Panc1 (cell line): Measurements from ENCODE around the gene SCNN1B. TPM values are rescaled to one million over a fixed set of nuclear protein-coding genes. Genes with fewer than 3 reads are reported as not detected.

Experiments used
- ATAC-seq: fragments of 200-7000 bp; cut with Tn5 transposase; 2 replicates; pipeline ENCODE4 v1.9.1; 2020; ENCODE audit warnings: mild to moderate bottlenecking, moderate library complexity
- BruUV-seq: library from RNA; stranded (reverse); fragments of 400-500 nt; replicated peaks from 2 replicates; lab custom pipeline; 2021; lab: Mats Ljungman, UMichigan
- CTCF ChIA-PET: fragments of 300-600 bp; sonication (Branson Sonifier 250); formaldehyde crosslinking; loops from one replicate; lab custom pipeline; 2022; ENCODE audit warnings: antibody characterized with exemption; lab: Charles Lee
- POLR2A ChIA-PET: fragments of 300-600 bp; sonication (Branson Sonifier 250); formaldehyde crosslinking; loops from one replicate; lab custom pipeline; 2022; ENCODE audit warnings: antibody characterized with exemption; lab: Charles Lee
- DNase-seq: peaks from one replicate; pipeline ENCODE4 v3.0.0-alpha.2; 2010; ENCODE audit warnings: low read depth, low spot score
- H3K27ac ChIP-seq: 2 replicates; pipeline ENCODE4 v1.5.1; 2011; ENCODE audit warnings: mild to moderate bottlenecking, low read length, inconsistent platforms
- H3K27me3 ChIP-seq: fragments of 200-500 bp; sonication (Bioruptor generic); 2 replicates; pipeline ENCODE4 v1.6.0; 2014; ENCODE audit warnings: low read length, inconsistent platforms; ENCODE audit not compliant: control insufficient read depth, insufficient read depth
- H3K36me3 ChIP-seq: fragments of 200-500 bp; sonication (Bioruptor generic); 2 replicates; pipeline ENCODE4 v1.5.1; 2014; ENCODE audit warnings: inconsistent platforms, mild to moderate bottlenecking, low read length, moderate library complexity; ENCODE audit not compliant: control insufficient read depth, insufficient read depth
- H3K4me1 ChIP-seq: 2 replicates; pipeline ENCODE4 v1.5.1; 2011; ENCODE audit warnings: inconsistent platforms, mild to moderate bottlenecking, low read length, moderate library complexity; ENCODE audit not compliant: control insufficient read depth, insufficient read depth
- H3K4me3 ChIP-seq, 2 experiments: 2 replicates each; pipeline ENCODE4 v1.5.1; 2011 to 2012; ENCODE audit warnings: low read depth in 2 of 2, low read length in 2 of 2, mild to moderate bottlenecking in 2 of 2, inconsistent platforms in 1 of 2, moderate library complexity in 1 of 2
- H3K9me3 ChIP-seq: fragments of 200-500 bp; sonication (Bioruptor generic); 2 replicates; pipeline ENCODE4 v1.5.1; 2014; ENCODE audit warnings: low read depth, mild to moderate bottlenecking, inconsistent platforms, low read length, moderate library complexity; ENCODE audit not compliant: control insufficient read depth, insufficient read depth
- CTCF ChIP-seq: fragments of 450-650 bp; IDR thresholded peaks from 2 replicates; pipeline ENCODE4 v1.5.1; 2017; ENCODE audit warnings: mild to moderate bottlenecking
- POLR2AphosphoS5 ChIP-seq: IDR thresholded peaks from 2 replicates; pipeline ENCODE4 v1.6.1; 2012; ENCODE audit warnings: mild to moderate bottlenecking, low read depth, low read length, moderate library complexity
- REST ChIP-seq, 2 experiments: IDR thresholded peaks; 2 replicates each; pipeline ENCODE4 v1.6.1; 2011 to 2012; ENCODE audit warnings: low read depth in 2 of 2, control low read depth in 1 of 2, low read length in 1 of 2, mild to moderate bottlenecking in 1 of 2, moderate library complexity in 1 of 2; ENCODE audit not compliant: insufficient read depth in 1 of 2
- SIN3A ChIP-seq: IDR thresholded peaks from 2 replicates; pipeline ENCODE4 v1.6.1; 2012; ENCODE audit warnings: low read depth, mild to moderate bottlenecking, low read length, moderate library complexity, borderline replicate concordance; ENCODE audit not compliant: insufficient read depth
- TCF7L2 ChIP-seq: IDR thresholded peaks from 2 replicates; pipeline ENCODE4 v1.6.1; 2011; ENCODE audit warnings: mild to moderate bottlenecking, low read depth, low read length, inconsistent platforms
- in situ Hi-C: cut with HindIII; loops from 2 replicates; pipeline ENCODE4 v1.10.0; 2016; ENCODE audit warnings: low sequenced_read_pairs, low pct_unique_long_range_greater_than_20kb
- intact Hi-C: fragments of 100-400 bp; cut with micrococcal nuclease; formaldehyde crosslinking; loops from one replicate; pipeline ENCODE4 v1.10.0; 2022; ENCODE audit not compliant: unreplicated experiment
- total RNA-seq: library from RNA; stranded (reverse); gene quantifications from one replicate; pipeline ENCODE4 v1.2.1, GENCODE V29; 2021; ENCODE audit not compliant: unreplicated experiment

Gene SCNN1B
- total RNA-seq, 1 experiment from 2014 or later, result 10.7 TPM

GRCh38 chr16:23256440-23256839, 45.7 kb upstream of the SCNN1B start:
- no peaks in the 10 kb centered on the region for H3K9me3 ChIP-seq
- ATAC-seq, result no peak
- no peak overlapping the region for H3K27ac ChIP-seq
- intact Hi-C loops, result no loop called here
- BruUV-seq, result no TSS peak
- H3K4me3 ChIP-seq, result no peak overlapping the region
- POLR2A ChIA-PET, result no interaction called here
- H3K4me1 ChIP-seq, result peaks cover 5% of the 10 kb centered on the region
- DNase-seq, result no peak
- CTCF ChIA-PET, result no interaction called here
- no peak for TF ChIP-seq REST (IDR thresholded peaks at IDR 0.05; ENCODE audit: insufficient read depth in 1 of 2, low read depth in 2 of 2, low read length in 1 of 2)
- TF ChIP-seq TCF7L2, result no peak
- TF ChIP-seq CTCF, result no peak
- no peak for TF ChIP-seq POLR2AphosphoS5
- H3K27me3 ChIP-seq, result no peaks in the 10 kb centered on the region
- no peaks in the 10 kb centered on the region for H3K36me3 ChIP-seq
- in situ Hi-C loops, result no loop called here

- H3K36me3 ChIP-seq, result no peaks in the 10 kb centered on the region
- in situ Hi-C loops, result no loop called here
- POLR2A ChIA-PET, result no interaction called here
- BruUV-seq, result no TSS peak
- no peaks in the 10 kb centered on the region for H3K9me3 ChIP-seq
- CTCF ChIA-PET, result no interaction called here
- DNase-seq (no peak), ATAC-seq (no peak)
- H3K4me3 ChIP-seq, result no peak overlapping the region
- TF ChIP-seq POLR2AphosphoS5 (no peak), SIN3A (no peak), REST (IDR thresholded peaks at IDR 0.05; ENCODE audit: insufficient read depth in 1 of 2, low read depth in 2 of 2, low read length in 1 of 2) (no peak), TCF7L2 (no peak), CTCF (no peak)
- H3K4me1 ChIP-seq, result peaks cover 5% of the 10 kb centered on the region
- H3K27me3 ChIP-seq, result no peaks in the 10 kb centered on the region
- intact Hi-C loops, result no loop called here
- no peak overlapping the region for H3K27ac ChIP-seq
Observed at GRCh38 chr16:23257682-23258081, 44.4 kb upstream of the SCNN1B start.
